Hematopoietic multipotent progenitor cell treated with erythropoietin and hydrocortisone succinate and interleukin-3 and kit ligand, for 6 days (in vitro differentiated cells): ENCODE data around the gene BCDIN3D.

Experiments
- DNase-seq: peaks from one replicate; pipeline ENCODE4 v3.0.0-alpha.2; 2015

Gene BCDIN3D

GRCh38 chr12:49854976-49855375, 12.1 kb upstream of the BCDIN3D start:
- DNase-seq: no peak

DNA sequence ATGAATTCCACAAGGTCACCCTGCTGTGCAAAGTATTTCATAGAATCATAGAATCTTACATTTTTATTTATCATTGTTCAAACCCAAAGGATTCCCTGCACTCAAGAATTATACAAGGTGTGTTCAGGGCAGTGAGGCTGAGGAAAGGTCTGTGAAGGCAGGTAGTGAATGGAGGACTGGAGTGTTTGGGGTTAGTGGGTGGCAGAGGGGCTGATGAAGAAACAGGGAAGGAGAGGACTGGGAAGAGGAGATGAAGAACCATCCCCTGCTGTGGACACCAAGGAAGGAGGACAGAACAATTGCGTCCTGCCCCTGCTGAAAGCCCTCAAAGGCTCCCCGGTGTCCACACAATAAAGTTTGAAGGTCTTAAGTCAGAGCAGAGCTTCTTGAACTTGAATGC, 10.8 kb upstream of the BCDIN3D start:
- DNase-seq: no peak

DNA sequence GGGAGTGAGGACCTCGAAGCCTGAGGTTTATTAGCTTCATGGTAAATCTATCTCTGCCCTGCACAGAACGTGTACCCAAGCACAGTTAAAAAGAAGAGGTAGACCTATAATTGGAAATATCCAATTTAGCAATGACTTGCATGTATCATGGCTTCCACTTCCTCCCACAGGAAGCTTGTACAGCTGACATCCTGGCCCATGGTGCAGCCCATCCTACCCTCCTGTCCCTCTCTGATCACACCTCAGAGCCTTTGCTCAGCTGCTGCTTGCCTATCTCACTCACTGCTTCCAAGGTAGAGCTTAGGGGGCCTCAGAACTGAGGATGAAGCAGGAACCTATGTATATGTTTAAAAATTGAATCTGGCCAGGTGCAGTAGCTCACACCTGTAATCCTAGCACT, 4.3 kb upstream of the BCDIN3D start:
- DNase-seq: no peak

GRCh38 chr12:49846032-49846431, 3.1 kb upstream of the BCDIN3D start:
- no peak for DNase-seq

GRCh38 chr12:49843876-49844437, 1.1 kb upstream of the BCDIN3D start:
- DNase-seq: no peak

DNA sequence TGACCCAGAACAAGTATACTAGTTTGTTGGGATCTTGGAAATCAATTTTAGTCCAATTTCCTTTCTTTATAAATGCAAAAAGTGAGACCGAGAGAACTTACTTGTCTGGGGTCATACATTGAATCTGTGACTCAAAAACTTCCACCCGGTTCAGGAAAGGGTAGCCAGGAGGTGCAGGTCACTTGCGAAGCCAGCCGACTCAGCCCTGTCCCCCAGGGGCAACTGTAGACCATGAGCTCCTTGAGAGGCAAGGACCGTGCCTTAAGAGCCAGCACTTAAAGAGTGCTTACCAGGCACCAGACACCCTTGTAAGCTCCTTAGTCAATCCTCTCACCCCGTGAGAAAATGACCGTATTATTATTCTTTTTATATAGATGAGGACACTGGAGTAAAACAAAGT, 505 bp upstream of the BCDIN3D start:
- DNase-seq: no peak

- DNase-seq: peak; percentile 80
Observed at GRCh38 chr12:49838973-49839633, 3.8 kb downstream of the BCDIN3D start.

DNA sequence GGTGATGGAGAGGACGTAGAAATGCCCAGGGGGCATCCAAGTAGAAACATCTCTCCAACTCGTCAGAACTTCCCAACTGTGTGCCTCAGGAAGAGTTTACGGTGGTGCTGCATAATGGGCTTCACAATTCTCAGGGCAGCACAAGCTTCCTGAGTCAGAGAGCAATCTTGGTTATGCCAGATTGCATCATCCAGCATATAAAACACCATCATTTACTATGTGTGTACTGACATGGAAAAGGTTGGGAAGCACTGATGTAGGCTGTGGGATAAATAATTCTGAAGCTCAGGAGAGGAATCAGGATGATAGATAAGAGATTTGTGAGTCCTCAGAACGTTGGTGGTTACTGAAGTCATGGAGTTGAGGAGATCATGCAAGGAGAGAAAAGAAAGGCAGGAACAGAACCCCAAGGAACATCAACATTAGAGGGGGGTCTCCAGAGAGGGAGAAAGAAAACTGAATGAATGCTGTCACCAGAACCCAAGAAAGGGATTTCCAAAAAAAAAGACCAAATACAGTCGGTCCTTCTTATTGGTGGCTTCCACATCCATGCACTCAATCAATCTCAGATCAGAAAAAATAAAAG, 10.0 kb downstream of the BCDIN3D start:
- DNase-seq: no peak

DNA sequence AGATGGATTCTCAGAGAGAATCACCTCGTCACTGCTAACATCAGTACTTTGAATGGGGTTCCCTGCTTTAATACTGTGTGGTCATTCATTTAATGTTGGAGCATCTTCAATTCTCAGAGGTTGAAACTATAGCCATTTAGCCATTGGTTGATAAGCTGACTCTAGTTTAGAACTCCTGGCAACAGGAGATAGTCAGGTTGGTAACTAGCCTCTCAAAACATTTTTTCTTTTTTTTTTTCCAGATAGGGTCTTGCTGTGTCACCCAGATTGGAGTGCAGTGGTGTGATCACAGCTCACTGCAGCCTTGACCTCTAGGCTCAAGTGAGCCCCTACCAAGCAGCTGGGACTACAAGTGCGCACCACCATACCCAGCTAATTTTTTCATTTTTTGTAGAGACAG, 11.2 kb downstream of the BCDIN3D start:
- no peak for DNase-seq

GRCh38 chr12:49828133-49829091, 14.5 kb downstream of the BCDIN3D start, which contains the start of gene NCKAP5L:
TSS of gene NCKAP5L (minus strand) at chr12:49828413. CDS start at chr12:49804044, 24,369 bp downstream.
- DNase-seq: peak; percentile 98

GRCh38 chr12:49827401-49828099, 15.4 kb downstream of the BCDIN3D start:
- peak; percentile 61 for DNase-seq

GRCh38 chr12:49827051-49827400, 15.9 kb downstream of the BCDIN3D start:
- no peak for DNase-seq

DNA sequence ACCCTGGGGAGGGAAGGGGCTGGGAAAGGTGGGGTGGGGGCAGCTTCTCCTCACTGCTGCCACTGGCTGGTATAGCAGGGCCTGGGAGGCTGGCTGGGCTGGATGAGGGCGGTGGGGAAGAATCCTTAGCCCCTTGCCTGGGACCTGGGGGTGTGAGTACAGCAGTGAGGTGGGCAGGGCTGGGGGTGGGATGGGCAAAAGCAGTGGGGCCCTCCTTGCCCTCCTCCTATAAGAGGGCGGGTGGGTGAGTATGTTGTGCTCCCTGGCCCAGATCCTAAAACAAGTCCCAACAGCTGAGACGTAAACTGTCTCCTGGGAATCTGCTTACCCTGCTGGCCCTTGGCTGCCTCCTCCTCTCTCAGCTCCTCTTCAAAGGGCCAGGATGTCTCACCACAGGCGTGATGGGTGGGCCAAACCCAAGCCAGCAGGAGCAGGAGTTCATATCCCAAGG, 16.9 kb downstream of the BCDIN3D start:
- no peak for DNase-seq

- DNase-seq: peak; percentile 54
Observed at GRCh38 chr12:49825360-49825970, 17.4 kb downstream of the BCDIN3D start.

GRCh38 chr12:49824895-49825294, 18.0 kb downstream of the BCDIN3D start:
- peak; percentile 44 for DNase-seq

- DNase-seq: no peak
Observed at GRCh38 chr12:49824416-49824815, 18.5 kb downstream of the BCDIN3D start.

DNA sequence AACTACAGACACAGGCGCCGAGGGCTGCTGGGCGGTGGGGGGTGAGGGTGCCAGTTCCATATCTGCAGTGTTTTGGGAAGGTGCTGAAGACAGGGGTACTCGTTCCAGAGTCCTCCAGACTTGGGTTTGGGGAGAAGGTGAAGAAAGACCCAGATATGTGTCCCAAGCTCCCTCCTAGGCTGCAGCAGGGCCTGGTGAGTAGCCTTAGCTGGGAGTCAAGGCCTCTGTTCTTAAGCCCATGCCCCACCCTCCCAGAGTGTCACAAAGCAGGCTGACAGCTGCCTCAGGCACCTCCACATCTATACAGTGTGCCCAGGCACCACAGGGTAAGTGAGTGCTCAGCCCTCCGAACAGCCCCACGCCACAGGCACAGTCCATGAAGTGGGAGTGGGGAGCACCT, 19.0 kb downstream of the BCDIN3D start:
- no peak for DNase-seq

- no peak for DNase-seq
Observed at GRCh38 chr12:49823350-49823749, 19.6 kb downstream of the BCDIN3D start.

DNA sequence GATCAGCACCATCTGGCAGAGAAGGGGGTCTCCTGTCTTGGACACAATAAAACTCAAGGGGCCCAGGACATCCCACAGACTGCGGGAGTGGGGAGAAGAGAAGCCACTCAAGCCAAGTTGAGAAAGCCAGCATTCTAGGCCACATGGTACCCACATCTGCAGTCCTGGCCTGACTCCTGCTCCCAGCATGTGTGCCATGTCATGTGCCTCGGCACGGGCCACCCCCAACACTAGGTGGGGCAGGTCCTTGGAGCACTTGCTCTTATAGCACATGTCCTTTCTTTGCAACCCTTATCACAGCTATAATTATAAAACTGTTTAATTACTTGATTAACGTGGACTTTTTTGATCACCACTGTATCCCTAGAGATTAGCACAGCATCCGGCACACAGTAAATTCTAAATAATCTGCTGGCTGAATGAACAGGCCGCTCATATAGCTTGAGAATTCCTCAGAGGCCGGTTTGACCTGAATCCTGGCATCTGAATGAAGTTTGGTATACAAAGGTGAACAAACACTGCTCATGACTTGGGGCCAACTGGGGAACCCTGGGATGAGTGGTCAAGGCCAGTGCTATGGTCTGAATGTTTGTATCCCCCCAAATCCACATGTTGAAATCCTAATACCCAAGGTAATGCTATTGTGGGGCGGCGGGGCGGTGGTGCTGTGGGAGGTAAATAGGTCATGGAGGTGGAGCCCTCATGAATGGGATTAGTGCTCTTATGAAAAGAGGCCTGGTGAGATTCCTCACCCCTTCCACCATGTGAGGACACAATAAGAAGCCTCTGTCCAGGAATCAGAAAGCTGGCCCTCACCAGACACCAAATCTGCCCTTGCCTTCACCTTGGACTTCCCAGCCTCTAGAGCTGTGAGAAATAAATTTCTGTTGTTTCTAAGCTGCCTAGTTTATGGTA, 21.3 kb downstream of the BCDIN3D start:
- no peak for DNase-seq

GRCh38 chr12:49819786-49820185, 23.1 kb downstream of the BCDIN3D start:
- no peak for DNase-seq

DNA sequence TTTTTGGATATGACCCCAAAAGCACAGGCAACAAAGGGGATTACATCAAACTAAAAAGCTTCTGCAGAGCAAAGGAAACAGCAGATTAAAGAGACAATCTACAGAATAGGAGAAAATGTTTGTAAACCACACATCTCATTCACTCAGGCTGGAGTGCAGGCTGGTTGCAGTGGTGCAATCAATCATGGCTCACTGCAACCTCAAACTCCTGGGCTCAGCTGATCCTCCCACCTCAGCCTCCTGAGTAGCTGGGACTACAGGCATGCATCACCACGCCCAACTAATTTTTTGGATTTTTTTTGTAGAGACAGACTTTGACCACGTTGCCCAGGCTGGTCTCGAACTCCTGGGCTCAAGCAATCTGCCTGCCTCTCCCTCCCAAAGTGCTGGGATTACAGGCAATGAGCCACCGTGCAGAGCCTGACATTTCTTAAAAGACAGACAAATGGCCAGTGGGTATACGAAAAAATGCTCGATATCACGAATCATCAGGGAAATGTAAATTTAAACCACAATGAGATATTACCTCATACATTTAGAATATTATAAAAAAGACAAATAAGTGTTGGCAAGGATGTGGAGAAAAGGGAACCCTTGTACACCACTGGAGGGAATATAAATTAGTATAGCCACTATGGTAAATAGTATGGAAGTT, 24.5 kb downstream of the BCDIN3D start:
- DNase-seq: no peak
